ENCODE measurements around the gene ZBTB42. TPM values are rescaled to one million over a fixed set of nuclear protein-coding genes. Genes with fewer than 3 reads are reported as not detected.

The ZBTB42 gene
- polyA plus RNA-seq, 1 of the 3 experiments (the other 2 are of a cell fraction), result 3.1 TPM

GRCh38 chr14:104826861-104827176, 25.9 kb downstream of the ZBTB42 start:
- peak overlapping the region; percentile 94 for H3K4me2 ChIP-seq
- no peaks in the 10 kb centered on the region for H4K20me1 ChIP-seq (ENCODE audit: insufficient read depth)
- CTCF ChIA-PET, result interaction anchor here (0.6 to 2.8 kb wide), 35 partner anchors 12 to 158 kb away, joined by 3 to 85 read pairs (median 4); partner anchors contain the start of genes AKT1, CEP170B and ZBTB42
- H3K27ac ChIP-seq (ENCODE audit: low read depth in 2 of 2, low read length in 1 of 2), result peak overlapping the region in 1 of 2 experiments; percentile 1; a peak in 1 of 4 replicates
- H3F3A ChIP-seq (replicated peaks; ENCODE audit: insufficient read depth), result peaks cover 4% of the 10 kb centered on the region
- H3K9me3 ChIP-seq, result no peaks in the 10 kb centered on the region
- TF ChIP-seq USF1 (IDR thresholded peaks at IDR 0.05; ENCODE audit: borderline replicate concordance, low read depth) (no peak), TAF1 (IDR thresholded peaks at IDR 0.05; ENCODE audit: borderline replicate concordance, low read depth, low read length) (no peak), RXRA (IDR thresholded peaks at IDR 0.05; ENCODE audit: borderline replicate concordance, low read depth) (no peak), NFIC (IDR thresholded peaks at IDR 0.05; ENCODE audit: borderline replicate concordance) (no peak), EZH2phosphoT487 (IDR thresholded peaks at IDR 0.05; ENCODE audit: borderline replicate concordance, low read depth) (no peak), USF2 (IDR thresholded peaks at IDR 0.05; ENCODE audit: borderline replicate concordance, low read depth, low read length) (no peak)
- no peak overlapping the region; the same call in 1 of the 2 replicates for H3K9ac ChIP-seq
- H3K9me2 ChIP-seq, result no peaks in the 10 kb centered on the region
- no peaks in the 10 kb centered on the region for H3K36me3 ChIP-seq (replicated peaks in 1 of 2; ENCODE audit: control insufficient read depth in 1 of 2, insufficient read depth in 2 of 2, low read length in 1 of 2)
- DNase-seq, result no peak
- no peaks in the 10 kb centered on the region for H3K79me2 ChIP-seq (ENCODE audit: insufficient read depth)
- peaks cover 0 to 14% of the 10 kb centered on the region in 2 experiments; a peak in 1 of 4 replicates for H3K4me1 ChIP-seq (ENCODE audit: control insufficient read depth in 1 of 2, insufficient read depth in 2 of 2, low read depth in 1 of 2, low read length in 1 of 2)
- 1% methylated on average over 15 of the region's 27 CpGs for WGBS (ENCODE audit: low lambda C conversion rate)
- peak overlapping the region; percentile 66 for H2AFZ ChIP-seq (ENCODE audit: low read depth)
- POLR2A ChIA-PET, result interaction anchor here (2.4 kb wide), 1 partner anchor 74 kb away, joined by 8 read pairs; the partner anchor contains the start of gene SIVA1
- no peaks in the 10 kb centered on the region for H3K27me3 ChIP-seq (ENCODE audit: insufficient read depth)
- peak overlapping the region; percentile 42 to 60 for H3K4me3 ChIP-seq (ENCODE audit: low read depth in 2 of 2, low read length in 1 of 2)

- H3F3A ChIP-seq (replicated peaks; ENCODE audit: insufficient read depth), result peaks cover 4% of the 10 kb centered on the region
- H3K9me2 ChIP-seq, result no peaks in the 10 kb centered on the region
- peak; percentile 85 for DNase-seq
- no peaks in the 10 kb centered on the region for H3K36me3 ChIP-seq (replicated peaks in 1 of 2; ENCODE audit: control insufficient read depth in 1 of 2, insufficient read depth in 2 of 2, low read length in 1 of 2)
- POLR2A ChIA-PET, result interaction anchor here (2.4 kb wide), 1 partner anchor 75 kb away, joined by 8 read pairs; the partner anchor contains the start of gene SIVA1
- no peaks in the 10 kb centered on the region for H3K9me3 ChIP-seq
- peak overlapping the region; percentile 42 to 60 for H3K4me3 ChIP-seq (ENCODE audit: low read depth in 2 of 2, low read length in 1 of 2)
- H3K9ac ChIP-seq, result no peak overlapping the region; the same call in 1 of the 2 replicates
- no peaks in the 10 kb centered on the region for H3K27me3 ChIP-seq (ENCODE audit: insufficient read depth)
- peaks cover 0 to 14% of the 10 kb centered on the region in 2 experiments; a peak in 1 of 4 replicates for H3K4me1 ChIP-seq (ENCODE audit: control insufficient read depth in 1 of 2, insufficient read depth in 2 of 2, low read depth in 1 of 2, low read length in 1 of 2)
- CTCF ChIA-PET, result interaction anchor here (0.6 to 2.8 kb wide), 30 partner anchors 12 to 157 kb away, joined by 3 to 85 read pairs (median 4); partner anchors contain the start of genes AKT1, CEP170B and ZBTB42
- no peaks in the 10 kb centered on the region for H4K20me1 ChIP-seq (ENCODE audit: insufficient read depth)
- H3K27ac ChIP-seq (ENCODE audit: low read depth in 2 of 2, low read length in 1 of 2), result no peak overlapping the region; a peak in 1 of 4 replicates
- H3K79me2 ChIP-seq (ENCODE audit: insufficient read depth), result no peaks in the 10 kb centered on the region
- TF ChIP-seq MEF2A (IDR thresholded peaks at IDR 0.05; ENCODE audit: borderline replicate concordance, low read depth) (no peak), CTCF (IDR thresholded peaks at IDR 0.05) (peak; percentile 54), TEAD4 (IDR thresholded peaks at IDR 0.05; ENCODE audit: borderline replicate concordance, insufficient read depth) (no peak), EZH2phosphoT487 (IDR thresholded peaks at IDR 0.05; ENCODE audit: borderline replicate concordance, low read depth) (no peak), ZBTB33 (IDR thresholded peaks at IDR 0.05; ENCODE audit: borderline replicate concordance, low read depth) (no peak), FOXM1 (IDR thresholded peaks at IDR 0.05; ENCODE audit: low read depth) (no peak), RAD21 (IDR thresholded peaks at IDR 0.05; ENCODE audit: low read length) (peak; percentile 24)
- WGBS (ENCODE audit: low lambda C conversion rate), result 14% methylated on average over 34 of the region's 39 CpGs
- H2AFZ ChIP-seq (ENCODE audit: low read depth), result peak overlapping the region; percentile 66
- H3K4me2 ChIP-seq, result peak overlapping the region; percentile 94
Observed at GRCh38 chr14:104827177-104828055, 26.5 kb downstream of the ZBTB42 start.
